Subcutaneous abdominal adipose tissue (tissue), 5 donors: Measurements from ENCODE around the gene MBNL2.

Experiments
- H3K27ac ChIP-seq: one replicate; pipeline ENCODE4 v1.7.0; 2013; ENCODE audit warnings: low read depth, mild to moderate bottlenecking, inconsistent platforms, low read length, moderate library complexity
- H3K27me3 ChIP-seq, 5 donors: one replicate each; pipeline ENCODE4 v1.7.0; 2013; ENCODE audit warnings: low read length in 5 of 5, inconsistent platforms in 1 of 5; ENCODE audit not compliant: control insufficient read depth in 5 of 5, insufficient read depth in 4 of 5
- H3K36me3 ChIP-seq, 5 donors: one replicate each; pipeline ENCODE4 v1.7.0; 2013; ENCODE audit warnings: low read length in 5 of 5; ENCODE audit not compliant: control insufficient read depth in 5 of 5, insufficient read depth in 5 of 5
- H3K4me1 ChIP-seq, 5 donors: one replicate each; pipeline ENCODE4 v1.7.0; 2013; ENCODE audit warnings: low read length in 5 of 5, mild to moderate bottlenecking in 3 of 5, moderate library complexity in 1 of 5; ENCODE audit not compliant: control insufficient read depth in 5 of 5, insufficient read depth in 5 of 5
- H3K4me3 ChIP-seq, 5 donors: one replicate each; pipeline ENCODE4 v1.7.0; 2013; ENCODE audit warnings: low read length in 5 of 5, low read depth in 1 of 5
- H3K9ac ChIP-seq, 5 donors: one replicate each; pipeline ENCODE4 v1.7.0; 2013; ENCODE audit warnings: low read length in 5 of 5, mild to moderate bottlenecking in 4 of 5, moderate library complexity in 3 of 5
- H3K9me3 ChIP-seq, 5 donors: one replicate each; pipeline ENCODE4 v1.7.0; 2013; ENCODE audit warnings: low read length in 5 of 5; ENCODE audit not compliant: control insufficient read depth in 5 of 5
- donor health status: healthy.
- donor health status: healthy.
- donor health status: healthy.
- donor health status: healthy.
- donor health status: healthy.

Gene MBNL2

DNA sequence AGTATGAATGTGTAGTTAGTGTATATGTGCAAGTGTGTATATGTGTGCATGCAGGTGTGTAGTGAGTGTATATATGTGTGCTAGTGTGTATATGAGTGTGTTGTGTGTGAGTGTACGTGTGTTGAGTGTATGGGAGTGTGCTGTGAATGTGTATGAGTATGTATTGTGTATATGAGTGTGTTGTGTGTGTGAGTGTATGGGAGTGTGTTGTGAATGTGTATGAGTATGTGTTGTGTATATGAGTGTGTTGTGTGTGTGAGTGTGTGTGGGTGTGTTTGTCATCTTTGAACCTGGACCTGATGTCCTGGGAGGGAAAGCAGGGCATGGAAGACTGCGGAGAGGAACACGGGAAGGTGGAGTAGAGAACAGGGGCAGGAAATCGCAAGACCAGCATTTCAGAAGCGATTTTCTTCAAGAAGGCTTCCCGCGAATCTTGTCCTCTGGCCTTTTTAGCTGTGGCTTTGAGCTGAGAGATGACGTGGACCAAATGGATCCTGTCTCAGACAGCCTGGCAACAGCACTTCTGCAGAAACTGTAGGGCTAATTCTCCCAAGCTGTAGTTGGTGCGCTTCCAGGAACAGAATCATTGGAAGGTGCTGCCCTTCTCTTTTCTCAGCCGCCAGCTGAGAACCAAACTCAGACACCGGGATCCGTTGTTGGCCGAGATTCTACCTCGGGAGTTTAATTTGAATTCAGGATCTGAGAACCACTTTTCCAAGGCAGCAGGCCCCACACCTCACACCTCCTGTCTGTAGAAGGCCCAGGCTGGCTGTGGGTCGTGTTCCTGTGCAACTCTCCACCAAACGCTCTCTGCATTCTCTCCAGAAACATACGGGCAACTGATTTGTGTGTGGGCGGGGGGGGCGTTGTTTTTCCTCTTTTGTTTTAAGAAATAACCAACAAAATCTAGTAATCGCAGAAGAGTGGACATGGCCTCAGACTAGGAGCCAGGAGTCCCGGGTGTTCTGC is 117.2 kb downstream of the MBNL2 start:
- peak overlapping the region in 1 of 5 donors; percentile 13 for H3K4me3 ChIP-seq
- peak overlapping the region; percentile 11 for H3K27ac ChIP-seq
- peaks cover 2 to 30% (median 23%) of the 10 kb centered on the region in 5 donors for H3K4me1 ChIP-seq
- no peaks in the 10 kb centered on the region for H3K27me3 ChIP-seq
- H3K9ac ChIP-seq = peak overlapping the region in 1 of 5 donors; percentile 23
- peaks cover 3 to 32% (median 21%) of the 10 kb centered on the region in 5 donors for H3K36me3 ChIP-seq
- no peaks in the 10 kb centered on the region for H3K9me3 ChIP-seq

DNA sequence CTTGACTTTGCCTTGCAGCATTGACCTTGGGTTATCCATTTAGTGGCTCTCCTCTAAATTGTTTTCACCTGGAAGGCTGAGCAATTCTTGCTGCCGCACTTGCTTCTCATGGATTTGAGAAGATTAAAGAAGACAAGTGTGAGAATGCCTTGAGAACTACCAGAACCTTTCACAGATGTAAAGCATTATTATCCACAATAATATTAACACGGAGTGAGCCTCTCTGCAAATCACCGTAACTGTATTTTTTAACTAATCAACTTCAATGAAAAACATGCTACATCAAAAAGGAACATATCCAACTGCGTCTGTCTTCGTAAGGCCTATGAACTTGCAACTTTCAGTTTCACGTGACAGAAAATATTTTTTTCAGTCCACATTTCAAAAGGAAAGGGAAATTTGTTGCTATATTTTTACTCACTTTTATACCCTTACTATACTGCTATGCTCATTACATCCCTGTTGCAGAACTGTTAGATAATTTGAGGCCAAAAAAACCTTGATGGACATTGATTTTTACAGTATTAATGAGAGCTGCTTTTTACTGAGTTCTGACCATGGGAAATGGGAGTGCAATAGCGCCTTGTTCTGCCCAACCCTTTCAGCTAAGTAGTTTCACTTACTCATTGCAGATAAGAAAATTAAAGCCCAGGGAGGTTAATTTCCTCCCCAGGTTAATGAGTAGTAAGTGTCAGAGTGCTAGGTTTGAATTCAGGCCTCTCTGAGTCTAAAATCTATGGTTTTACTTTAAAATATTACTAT is 118.0 kb downstream of the MBNL2 start:
- Histone ChIP-seq H3K9me3 (no peaks in the 10 kb centered on the region), H3K9ac (no peak overlapping the region), H3K4me3 (no peak overlapping the region), H3K27me3 (no peaks in the 10 kb centered on the region), H3K4me1 (peaks cover 2 to 26% (median 15%) of the 10 kb centered on the region in 5 donors), H3K27ac (peak overlapping the region; percentile 64), H3K36me3 (peaks cover 3 to 38% (median 24%) of the 10 kb centered on the region in 5 donors)

DNA sequence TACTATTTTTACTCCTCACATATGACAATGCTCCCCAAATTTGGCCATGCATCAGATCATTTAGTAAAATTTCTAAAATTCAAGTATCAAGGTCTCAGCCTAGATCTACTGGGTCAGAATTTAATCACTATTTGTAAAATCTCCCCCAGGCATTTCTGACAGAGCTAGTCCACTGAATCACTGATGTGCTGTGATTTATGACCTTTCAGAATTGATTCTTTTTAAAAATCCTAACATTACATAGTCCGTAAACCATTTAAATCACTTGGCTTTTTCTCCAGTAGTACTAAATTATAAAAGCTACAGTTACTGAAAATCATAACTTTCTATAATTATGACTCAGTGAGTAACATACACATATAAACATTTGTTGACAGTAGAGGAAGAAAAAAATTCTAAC is 119.0 kb downstream of the MBNL2 start:
- H3K27me3 ChIP-seq = no peaks in the 10 kb centered on the region
- H3K4me3 ChIP-seq = no peak overlapping the region
- H3K36me3 ChIP-seq = peaks cover 3 to 34% (median 24%) of the 10 kb centered on the region in 5 donors
- no peak overlapping the region for H3K9ac ChIP-seq
- H3K4me1 ChIP-seq = peaks cover 0 to 22% (median 10%) of the 10 kb centered on the region in 5 donors
- peak overlapping the region; percentile 64 for H3K27ac ChIP-seq
- no peaks in the 10 kb centered on the region for H3K9me3 ChIP-seq

DNA sequence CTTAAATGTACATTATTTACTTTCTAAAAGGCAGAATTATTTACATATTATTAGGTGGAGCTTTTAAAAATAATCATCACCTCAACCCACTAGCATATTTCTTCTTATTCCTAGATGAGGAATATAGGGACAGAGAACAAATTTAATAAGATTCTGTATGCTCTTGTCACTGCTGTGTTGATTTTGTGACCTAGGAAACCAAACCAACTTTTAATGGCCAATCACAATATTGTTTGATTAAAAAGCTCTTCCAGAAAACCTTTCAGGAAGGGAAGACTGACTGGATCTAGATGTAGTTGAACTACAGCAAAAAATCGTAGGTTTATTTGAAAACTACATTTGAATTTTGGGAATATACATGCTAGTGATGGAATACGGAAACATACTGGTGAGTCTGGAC is 120.0 kb downstream of the MBNL2 start:
- Histone ChIP-seq H3K27ac (peak overlapping the region; percentile 64), H3K27me3 (no peaks in the 10 kb centered on the region), H3K4me1 (peaks cover 0 to 22% (median 10%) of the 10 kb centered on the region in 5 donors), H3K4me3 (no peak overlapping the region), H3K36me3 (peaks cover 5 to 37% (median 26%) of the 10 kb centered on the region in 5 donors), H3K9me3 (no peaks in the 10 kb centered on the region), H3K9ac (no peak overlapping the region)

DNA sequence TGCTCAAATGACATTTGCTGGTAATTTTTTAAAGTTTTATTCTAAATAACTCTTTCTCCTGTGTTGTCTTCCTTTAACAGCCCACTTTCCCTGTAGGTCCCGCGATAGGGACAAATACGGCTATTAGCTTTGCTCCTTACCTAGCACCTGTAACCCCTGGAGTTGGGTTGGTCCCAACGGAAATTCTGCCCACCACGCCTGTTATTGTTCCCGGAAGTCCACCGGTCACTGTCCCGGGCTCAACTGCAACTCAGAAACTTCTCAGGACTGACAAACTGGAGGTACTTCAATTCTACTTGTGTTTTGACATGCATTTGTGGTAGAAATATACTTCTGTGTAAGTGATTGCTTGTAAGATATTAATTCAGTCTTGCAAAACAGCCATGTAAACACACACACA is 120.8 kb downstream of the MBNL2 start:
- Histone ChIP-seq H3K9me3 (no peaks in the 10 kb centered on the region), H3K27me3 (no peaks in the 10 kb centered on the region), H3K4me3 (no peak overlapping the region), H3K4me1 (peaks cover 0 to 22% (median 10%) of the 10 kb centered on the region in 5 donors), H3K9ac (no peak overlapping the region), H3K36me3 (peaks cover 5 to 39% (median 33%) of the 10 kb centered on the region in 5 donors), H3K27ac (peak overlapping the region; percentile 64)

DNA sequence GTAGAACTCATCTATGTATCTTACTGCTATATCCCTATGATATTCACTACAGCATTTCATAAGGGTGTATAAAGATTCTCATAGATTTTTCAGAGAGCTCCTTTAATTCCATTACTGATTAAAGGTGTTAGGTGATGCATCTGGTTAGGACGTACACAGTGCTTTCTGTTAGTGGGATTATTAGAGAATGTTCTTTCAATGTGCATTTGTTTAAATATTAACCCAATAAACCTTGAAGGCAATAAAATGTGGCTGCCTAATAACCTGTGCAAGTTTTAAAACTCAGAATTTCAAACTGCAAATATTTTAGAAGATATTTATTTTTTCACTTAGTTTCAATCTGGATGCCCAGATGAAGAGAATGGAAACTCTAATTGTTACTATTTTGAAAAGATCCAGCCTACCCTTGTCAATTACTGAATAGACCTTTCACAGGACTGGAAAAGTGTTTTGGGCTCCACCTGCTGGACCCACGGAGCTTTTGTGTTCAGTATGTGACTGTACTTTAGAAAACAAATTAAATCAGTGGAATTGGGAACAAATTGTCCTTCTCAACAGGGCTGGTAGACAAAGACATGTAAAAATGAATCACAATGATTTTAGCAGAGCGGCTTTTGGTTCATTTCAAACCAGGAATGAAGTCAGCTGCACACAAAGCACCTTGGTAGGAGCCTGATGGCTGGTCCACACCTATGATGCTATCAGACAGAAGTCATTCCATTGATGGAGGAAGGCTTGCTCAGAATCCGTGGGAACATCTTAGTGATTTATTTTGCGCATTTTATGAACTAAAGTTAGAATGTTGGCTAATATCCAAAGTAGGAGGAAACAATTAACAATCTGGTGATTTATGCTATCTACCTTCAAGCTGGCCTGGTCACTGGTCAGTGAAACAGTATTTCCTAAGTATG is 122.4 kb downstream of the MBNL2 start:
- H3K27ac ChIP-seq = peak overlapping the region; percentile 46
- H3K9me3 ChIP-seq = no peaks in the 10 kb centered on the region
- no peaks in the 10 kb centered on the region for H3K27me3 ChIP-seq
- peaks cover 9 to 49% (median 38%) of the 10 kb centered on the region in 5 donors for H3K36me3 ChIP-seq
- H3K9ac ChIP-seq = no peak overlapping the region
- H3K4me1 ChIP-seq = peaks cover 0 to 15% (median 4%) of the 10 kb centered on the region in 5 donors
- H3K4me3 ChIP-seq = no peak overlapping the region

DNA sequence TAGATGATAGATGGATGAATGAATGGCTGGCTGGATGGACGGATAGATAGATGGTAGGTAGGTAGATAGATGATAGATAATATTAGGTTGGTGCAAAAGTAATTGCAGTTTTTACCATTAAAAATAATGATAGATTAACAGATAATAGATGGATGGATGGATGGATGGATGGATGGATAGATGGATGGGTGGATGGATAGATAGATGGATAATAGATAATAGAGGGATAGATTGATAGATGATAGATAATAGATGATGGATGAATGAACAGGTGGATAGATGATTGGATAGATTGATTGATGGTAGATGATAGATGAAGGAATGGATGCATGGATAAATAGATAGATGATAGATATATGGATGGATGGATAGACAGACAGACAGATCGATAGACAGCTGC is 124.0 kb downstream of the MBNL2 start:
- Histone ChIP-seq H3K27me3 (no peaks in the 10 kb centered on the region), H3K27ac (no peak overlapping the region), H3K9ac (no peak overlapping the region), H3K4me3 (no peak overlapping the region), H3K36me3 (peaks cover 18 to 59% (median 47%) of the 10 kb centered on the region in 5 donors), H3K4me1 (peaks cover 0 to 8% (median 0%) of the 10 kb centered on the region in 5 donors), H3K9me3 (no peaks in the 10 kb centered on the region)

DNA sequence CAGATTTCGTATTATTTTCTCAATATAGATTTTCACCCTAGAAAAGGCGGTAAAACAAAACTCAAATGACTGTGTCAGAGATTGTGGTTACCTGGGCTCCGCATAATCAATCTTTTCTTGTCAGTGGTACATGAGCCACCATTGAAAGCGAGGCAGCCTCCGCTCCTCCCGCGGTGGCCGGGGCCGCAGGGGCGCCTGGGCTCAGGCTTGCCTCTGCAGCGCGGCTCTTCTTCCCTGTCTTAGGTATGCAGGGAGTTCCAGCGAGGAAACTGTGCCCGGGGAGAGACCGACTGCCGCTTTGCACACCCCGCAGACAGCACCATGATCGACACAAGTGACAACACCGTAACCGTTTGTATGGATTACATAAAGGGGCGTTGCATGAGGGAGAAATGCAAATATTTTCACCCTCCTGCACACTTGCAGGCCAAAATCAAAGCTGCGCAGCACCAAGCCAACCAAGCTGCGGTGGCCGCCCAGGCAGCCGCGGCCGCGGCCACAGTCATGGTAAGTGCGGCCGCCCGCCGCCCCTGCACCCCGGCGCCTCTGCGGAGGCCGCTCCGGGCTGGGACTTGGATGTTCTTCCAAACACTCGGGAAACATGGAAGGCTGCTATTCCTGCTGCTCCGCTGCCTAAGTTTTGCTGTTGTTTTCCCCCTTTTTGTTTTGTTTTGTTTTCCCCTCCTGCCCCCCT is 124.6 kb downstream of the MBNL2 start:
- H3K9me3 ChIP-seq = no peaks in the 10 kb centered on the region
- no peak overlapping the region for H3K4me3 ChIP-seq
- peaks cover 23 to 64% (median 52%) of the 10 kb centered on the region in 5 donors for H3K36me3 ChIP-seq
- peaks cover 0 to 8% (median 0%) of the 10 kb centered on the region in 5 donors for H3K4me1 ChIP-seq
- H3K9ac ChIP-seq = no peak overlapping the region
- H3K27me3 ChIP-seq = no peaks in the 10 kb centered on the region
- no peak overlapping the region for H3K27ac ChIP-seq
